ENCODE results near the gene GAP43. TPM values are rescaled to one million over a fixed set of nuclear protein-coding genes. Genes with fewer than 3 reads are reported as not detected.

Gene GAP43
- total RNA-seq, 1 experiment from 2014 or later = 31.6 TPM

GRCh38 chr3:115670911-115671310, 47.6 kb downstream of the GAP43 start:
- Histone ChIP-seq H3K4me3 (ENCODE audit: low read depth, low read length, poor library complexity, severe bottlenecking) (no peak overlapping the region), H3K36me3 (ENCODE audit: insufficient read depth, low read length, poor library complexity, severe bottlenecking) (no peaks in the 10 kb centered on the region), H3K27me3 (replicated peaks; ENCODE audit: insufficient read depth, low read depth, low read length, poor library complexity) (no peaks in the 10 kb centered on the region), H3K9me3 (ENCODE audit: low read depth, low read length, poor library complexity, severe bottlenecking) (no peaks in the 10 kb centered on the region), H3K4me1 (ENCODE audit: insufficient read depth, low read length, poor library complexity, severe bottlenecking) (no peaks in the 10 kb centered on the region), H3K27ac (ENCODE audit: low read depth, low read length, poor library complexity, severe bottlenecking) (no peak overlapping the region)
- DNase-seq (ENCODE audit: low spot score) = no peak
- ChIA-PET CTCF (interaction anchor here (0.5 kb wide), 1 partner anchor 46 kb away, joined by 3 read pairs; no protein-coding TSS in a partner anchor), POLR2A (ENCODE audit: low non-redundant PET) (no interaction called here)
- no TSS peak for BruUV-seq (replicated peaks)
- intact Hi-C loops (cut with micrococcal nuclease; ENCODE audit: unreplicated experiment) = no loop called here
- no peak for TF ChIP-seq EZH2 (IDR thresholded peaks at IDR 0.05; ENCODE audit: borderline replicate concordance, low read depth, low read length, poor library complexity, severe bottlenecking)
- no peak for TF ChIP-seq CTCF (conservative IDR thresholded peaks at IDR 0.05; ENCODE audit: low read depth, low read length)

GRCh38 chr3:115671761-115672455, 48.6 kb downstream of the GAP43 start:
- CTCF ChIA-PET = interaction anchor here (0.5 kb wide), 1 partner anchor 45 kb away, joined by 3 read pairs; no protein-coding TSS in a partner anchor

GRCh38 chr3:115673881-115674280, 50.6 kb downstream of the GAP43 start:
- CTCF ChIA-PET = no interaction called here
- Histone ChIP-seq H3K9me3 (ENCODE audit: low read depth, low read length, poor library complexity, severe bottlenecking) (no peaks in the 10 kb centered on the region), H3K27ac (ENCODE audit: low read depth, low read length, poor library complexity, severe bottlenecking) (no peak overlapping the region), H3K36me3 (ENCODE audit: insufficient read depth, low read length, poor library complexity, severe bottlenecking) (no peaks in the 10 kb centered on the region), H3K27me3 (replicated peaks; ENCODE audit: insufficient read depth, low read depth, low read length, poor library complexity) (no peaks in the 10 kb centered on the region), H3K4me1 (ENCODE audit: insufficient read depth, low read length, poor library complexity, severe bottlenecking) (no peaks in the 10 kb centered on the region), H3K4me3 (ENCODE audit: low read depth, low read length, poor library complexity, severe bottlenecking) (no peak overlapping the region)
- POLR2A ChIA-PET (ENCODE audit: low non-redundant PET) = no interaction called here
- intact Hi-C loops (cut with micrococcal nuclease; ENCODE audit: unreplicated experiment) = no loop called here
- no TSS peak for BruUV-seq (replicated peaks)
- no peak for DNase-seq (ENCODE audit: low spot score)
- TF ChIP-seq EZH2 (IDR thresholded peaks at IDR 0.05; ENCODE audit: borderline replicate concordance, low read depth, low read length, poor library complexity, severe bottlenecking) (no peak), CTCF (conservative IDR thresholded peaks at IDR 0.05; ENCODE audit: low read depth, low read length) (no peak)

More at GRCh38 chr3:115671761-115672455, 48.6 kb downstream of the GAP43 start:
- no peak for DNase-seq (ENCODE audit: low spot score)
- POLR2A ChIA-PET (ENCODE audit: low non-redundant PET) = no interaction called here
- Histone ChIP-seq H3K4me1 (ENCODE audit: insufficient read depth, low read length, poor library complexity, severe bottlenecking) (no peaks in the 10 kb centered on the region), H3K27me3 (replicated peaks; ENCODE audit: insufficient read depth, low read depth, low read length, poor library complexity) (no peaks in the 10 kb centered on the region), H3K4me3 (ENCODE audit: low read depth, low read length, poor library complexity, severe bottlenecking) (no peak overlapping the region), H3K27ac (ENCODE audit: low read depth, low read length, poor library complexity, severe bottlenecking) (no peak overlapping the region), H3K9me3 (ENCODE audit: low read depth, low read length, poor library complexity, severe bottlenecking) (no peaks in the 10 kb centered on the region), H3K36me3 (ENCODE audit: insufficient read depth, low read length, poor library complexity, severe bottlenecking) (no peaks in the 10 kb centered on the region)
- BruUV-seq (replicated peaks) = no TSS peak
- intact Hi-C loops (cut with micrococcal nuclease; ENCODE audit: unreplicated experiment) = no loop called here
- TF ChIP-seq CTCF (conservative IDR thresholded peaks at IDR 0.05; ENCODE audit: low read depth, low read length) (no peak), EZH2 (IDR thresholded peaks at IDR 0.05; ENCODE audit: borderline replicate concordance, low read depth, low read length, poor library complexity, severe bottlenecking) (no peak)

Data from A673 (cell line).